Stimulated activated CD4-positive, alpha-beta T cell treated with anti-CD3 and anti-CD28 coated beads, TNF-alpha, amount 100 ng/mL, for 24 hours (primary cell): ENCODE measurements around the gene PINLYP.

Source experiments
- DNase-seq, 3 experiments: peaks; one replicate each; pipeline ENCODE4 v3.0.0-alpha.2; 2020; ENCODE audit warnings: low read depth in 3 of 3

The PINLYP gene

DNA sequence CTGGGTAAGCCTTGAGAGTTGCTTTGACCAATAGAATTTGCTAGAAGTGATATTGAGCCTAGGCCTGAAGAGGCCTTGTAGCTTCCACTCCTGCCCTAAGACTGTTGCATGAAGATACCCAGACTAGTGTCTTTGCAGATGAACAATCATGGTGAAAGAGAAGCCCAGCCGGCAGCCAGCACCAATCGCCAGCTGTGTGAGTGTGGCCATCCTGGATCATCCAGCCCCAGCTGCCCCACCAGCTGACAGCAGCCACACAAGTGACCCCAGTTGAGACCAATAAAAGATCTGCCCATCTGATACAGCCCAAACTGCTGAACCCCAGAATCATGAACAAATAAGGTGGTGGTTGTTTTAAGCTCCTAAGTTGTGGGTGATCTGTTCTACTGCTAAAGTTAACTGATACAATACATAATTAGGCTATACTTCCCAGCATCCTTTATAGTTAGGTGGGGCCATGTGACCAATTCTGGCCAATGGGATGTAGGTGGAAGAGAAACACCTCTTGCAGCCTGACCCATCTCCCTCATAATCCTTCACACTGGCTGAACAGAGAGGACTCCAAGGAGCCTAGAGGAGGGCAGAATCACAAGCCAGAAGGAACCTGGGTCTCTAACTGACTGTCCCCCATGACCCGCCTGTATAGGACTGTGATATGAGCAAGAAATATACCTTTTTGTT lies 53.2 kb downstream of the PINLYP start:
- DNase-seq: no peak

DNA sequence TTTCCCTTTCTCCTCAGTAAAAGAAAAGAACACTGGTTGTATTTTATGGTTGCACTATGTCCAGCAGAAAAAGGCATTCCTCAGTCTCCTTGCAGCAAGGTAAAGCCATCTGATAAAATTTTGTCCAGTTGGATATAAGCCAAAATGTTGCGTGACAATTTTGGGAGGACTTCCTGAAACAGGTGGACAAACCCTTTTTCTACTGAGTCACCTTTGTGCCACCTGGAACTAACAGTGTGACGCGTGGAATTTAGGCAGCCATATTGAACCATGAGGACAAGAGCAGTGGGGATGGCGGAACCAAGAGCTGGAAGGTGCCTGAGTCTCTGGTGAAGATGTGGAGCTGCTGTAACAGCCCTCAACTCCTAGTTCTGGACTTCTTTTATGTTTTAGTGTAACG lies 55.9 kb downstream of the PINLYP start:
- no peak for DNase-seq
